ENCODE results near the gene RNU7-1. TPM values are rescaled to one million over a fixed set of nuclear protein-coding genes. Genes with fewer than 3 reads are reported as not detected.
A peak's percentile ranks its signal among the peaks of the same experiment; 100 is the strongest.

RNU7-1 gene
- polyA plus RNA-seq (2012; ENCODE audit: insufficient read depth, insufficient read length, low read depth), result not detected

GRCh38 chr12:6943722-6944380 lies at the start of gene RNU7-1, which contains the start of gene C12orf57:
Gene RNU7-1 (plus strand): TSS chr12:6943816.
Gene C12orf57 (plus strand): TSS chr12:6944022. CDS start chr12:6944122, 100 bp downstream.
- Histone ChIP-seq H3K27me3 (no peaks in the 10 kb centered on the region), H3K9me3 (no peaks in the 10 kb centered on the region), H3K36me3 (peaks cover 8% of the 10 kb centered on the region), H3K4me1 (peaks cover 9% of the 10 kb centered on the region), H3K4me3 (ENCODE audit: low read depth, low read length) (peak within 1 kb of the TSS; percentile 87)
- TF ChIP-seq, protein P1, sequence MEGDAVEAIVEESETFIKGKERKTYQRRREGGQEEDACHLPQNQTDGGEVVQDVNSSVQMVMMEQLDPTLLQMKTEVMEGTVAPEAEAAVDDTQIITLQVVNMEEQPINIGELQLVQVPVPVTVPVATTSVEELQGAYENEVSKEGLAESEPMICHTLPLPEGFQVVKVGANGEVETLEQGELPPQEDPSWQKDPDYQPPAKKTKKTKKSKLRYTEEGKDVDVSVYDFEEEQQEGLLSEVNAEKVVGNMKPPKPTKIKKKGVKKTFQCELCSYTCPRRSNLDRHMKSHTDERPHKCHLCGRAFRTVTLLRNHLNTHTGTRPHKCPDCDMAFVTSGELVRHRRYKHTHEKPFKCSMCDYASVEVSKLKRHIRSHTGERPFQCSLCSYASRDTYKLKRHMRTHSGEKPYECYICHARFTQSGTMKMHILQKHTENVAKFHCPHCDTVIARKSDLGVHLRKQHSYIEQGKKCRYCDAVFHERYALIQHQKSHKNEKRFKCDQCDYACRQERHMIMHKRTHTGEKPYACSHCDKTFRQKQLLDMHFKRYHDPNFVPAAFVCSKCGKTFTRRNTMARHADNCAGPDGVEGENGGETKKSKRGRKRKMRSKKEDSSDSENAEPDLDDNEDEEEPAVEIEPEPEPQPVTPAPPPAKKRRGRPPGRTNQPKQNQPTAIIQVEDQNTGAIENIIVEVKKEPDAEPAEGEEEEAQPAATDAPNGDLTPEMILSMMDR (IDR thresholded peaks at IDR 0.05; ENCODE audit: low read depth, low read length), result no peak
- peak; percentile 89 for DNase-seq

DNA sequence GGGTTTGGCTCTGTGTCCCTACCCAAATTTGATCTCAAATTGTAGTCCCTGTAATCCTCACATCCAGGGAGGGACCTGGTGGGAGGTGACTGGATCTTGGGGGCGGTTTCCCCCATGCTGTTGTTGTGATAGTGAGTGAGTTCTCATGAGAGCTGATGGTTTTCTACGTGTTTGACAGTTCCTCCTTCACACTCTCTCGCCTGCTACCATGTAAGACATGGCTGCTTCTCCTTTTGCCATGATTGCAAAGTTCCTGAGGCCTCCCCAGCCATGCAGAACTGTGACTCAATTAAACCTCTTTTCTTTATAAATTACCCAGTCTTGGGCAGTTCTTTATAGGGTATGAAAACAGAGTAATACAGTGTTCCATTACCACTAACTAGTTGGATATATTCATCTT lies 49.3 kb upstream of the RNU7-1 start:
- no peak overlapping the region for H3K4me3 ChIP-seq (ENCODE audit: low read depth, low read length)
- TF ChIP-seq, protein P1 (IDR thresholded peaks at IDR 0.05; ENCODE audit: low read depth, low read length), result no peak
- H3K36me3 ChIP-seq, result no peaks in the 10 kb centered on the region
- H3K27me3 ChIP-seq, result no peaks in the 10 kb centered on the region
- H3K9me3 ChIP-seq, result no peaks in the 10 kb centered on the region
- peaks cover 3% of the 10 kb centered on the region for H3K4me1 ChIP-seq
- no peak for DNase-seq

DNA sequence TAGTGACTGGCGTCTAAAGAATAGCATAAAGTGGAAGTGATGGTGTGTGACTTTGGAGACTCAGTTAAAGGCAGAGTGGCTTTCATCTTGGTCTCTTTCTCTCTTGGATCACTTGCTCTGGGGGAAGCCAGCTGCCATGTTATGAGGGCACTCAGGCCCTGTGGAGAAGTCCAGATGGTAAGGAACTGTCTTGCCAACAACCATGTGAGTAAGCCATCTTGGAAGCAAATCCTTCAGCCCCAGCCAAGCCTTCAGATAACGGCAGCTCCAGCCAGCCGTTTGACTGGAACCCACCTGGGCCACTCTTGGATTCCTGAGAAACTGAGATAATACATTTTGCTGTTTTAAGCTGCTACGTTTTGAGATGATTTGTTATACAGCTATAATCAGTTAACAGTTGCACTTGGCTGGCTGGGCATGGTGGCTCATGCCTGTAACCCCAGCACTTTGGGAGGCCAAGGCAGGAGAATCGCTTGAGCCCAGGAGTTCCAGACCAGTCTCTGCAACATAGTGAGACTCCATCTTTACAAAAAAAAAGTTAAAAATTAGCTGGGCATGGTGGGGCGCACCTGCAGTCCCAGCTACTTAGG lies 46.7 kb upstream of the RNU7-1 start:
- no peaks in the 10 kb centered on the region for H3K27me3 ChIP-seq
- H3K36me3 ChIP-seq, result no peaks in the 10 kb centered on the region
- no peaks in the 10 kb centered on the region for H3K9me3 ChIP-seq
- H3K4me3 ChIP-seq (ENCODE audit: low read depth, low read length), result no peak overlapping the region
- TF ChIP-seq, protein P1 (IDR thresholded peaks at IDR 0.05; ENCODE audit: low read depth, low read length), result no peak
- no peak for DNase-seq
- no peaks in the 10 kb centered on the region for H3K4me1 ChIP-seq

GRCh38 chr12:6899427-6899826 lies 44.2 kb upstream of the RNU7-1 start:
- TF ChIP-seq, protein P1 (IDR thresholded peaks at IDR 0.05; ENCODE audit: low read depth, low read length), result no peak
- Histone ChIP-seq H3K4me3 (ENCODE audit: low read depth, low read length) (no peak overlapping the region), H3K9me3 (no peaks in the 10 kb centered on the region), H3K4me1 (peaks cover 7% of the 10 kb centered on the region), H3K27me3 (no peaks in the 10 kb centered on the region), H3K36me3 (no peaks in the 10 kb centered on the region)
- no peak for DNase-seq

DNA sequence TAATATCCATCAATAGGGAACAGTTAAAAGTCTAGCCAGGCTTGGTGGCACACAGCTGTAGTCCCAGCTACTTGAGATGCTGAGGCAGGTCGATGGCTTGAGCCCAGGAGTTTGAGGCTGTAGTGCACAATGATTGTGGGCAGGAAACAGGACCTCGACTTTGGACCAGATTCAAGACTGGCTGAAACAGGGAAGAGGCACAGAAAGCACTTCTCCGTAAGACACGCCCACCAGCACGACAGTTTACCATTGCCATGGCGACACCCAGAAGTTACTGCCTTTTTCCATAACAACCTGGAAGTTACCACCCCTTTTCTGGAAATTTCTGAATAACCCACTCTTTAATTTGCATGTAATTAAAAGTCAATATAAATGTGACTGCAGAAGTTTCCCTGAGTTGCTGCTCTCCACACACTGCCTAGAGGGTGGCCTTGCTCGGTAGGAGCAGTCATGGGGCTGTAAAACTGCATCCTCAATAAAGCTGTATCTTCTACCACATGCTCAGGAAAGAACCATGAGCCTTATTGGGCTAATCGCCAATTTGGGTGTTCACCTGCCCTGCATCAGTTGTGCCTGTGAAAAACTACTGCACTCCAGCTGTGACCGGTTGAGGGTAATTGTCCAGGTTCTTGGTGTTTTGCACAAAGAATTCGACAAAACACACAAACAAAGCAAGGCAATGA lies 43.6 kb upstream of the RNU7-1 start:
- peaks cover 7% of the 10 kb centered on the region for H3K4me1 ChIP-seq
- no peak for DNase-seq
- TF ChIP-seq, protein P1 (IDR thresholded peaks at IDR 0.05; ENCODE audit: low read depth, low read length), result no peak
- H3K36me3 ChIP-seq, result no peaks in the 10 kb centered on the region
- H3K27me3 ChIP-seq, result no peaks in the 10 kb centered on the region
- no peak overlapping the region for H3K4me3 ChIP-seq (ENCODE audit: low read depth, low read length)
- H3K9me3 ChIP-seq, result no peaks in the 10 kb centered on the region

Data from BE2C (cell line).